ENCODE measurements around the gene CYTH4.
"Not testable (repeated sequence)": the region's sequence is repeated elsewhere in the genome, so short reads cannot be mapped to it uniquely, and the experiment has no call there.

Gene CYTH4

GRCh38 chr22:37312549-37313183, 30.4 kb downstream of the CYTH4 start:
- DNase-seq = no peak

GRCh38 chr22:37313376-37314314, 31.3 kb downstream of the CYTH4 start:
- no peak for DNase-seq

- no peak for DNase-seq
Measured at GRCh38 chr22:37314315-37315074, 32.2 kb downstream of the CYTH4 start.

- no peak for DNase-seq
Measured at GRCh38 chr22:37316405-37316804, 34.1 kb downstream of the CYTH4 start.

- no peak for DNase-seq
Measured at GRCh38 chr22:37316875-37317371, 34.6 kb downstream of the CYTH4 start.

GRCh38 chr22:37317698-37318210, 35.4 kb downstream of the CYTH4 start:
- no peak for DNase-seq

- DNase-seq = no peak
Measured at GRCh38 chr22:37318364-37319109, 36.2 kb downstream of the CYTH4 start.

- no peak for DNase-seq
Measured at GRCh38 chr22:37319469-37319868, 37.2 kb downstream of the CYTH4 start.

GRCh38 chr22:37320726-37321677, 38.7 kb downstream of the CYTH4 start:
- no peak for DNase-seq

- DNase-seq = no peak
Measured at GRCh38 chr22:37324340-37325038, 42.2 kb downstream of the CYTH4 start.

GRCh38 chr22:37325039-37325395, 42.7 kb downstream of the CYTH4 start:
- DNase-seq = no peak

GRCh38 chr22:37326726-37327125, 44.4 kb downstream of the CYTH4 start:
- no peak for DNase-seq

GRCh38 chr22:37328017-37328416, 45.7 kb downstream of the CYTH4 start:
- no peak for DNase-seq

GRCh38 chr22:37328538-37329237, 46.4 kb downstream of the CYTH4 start:
- DNase-seq = not testable (repeated sequence)

- no peak for DNase-seq
Measured at GRCh38 chr22:37329238-37330140, 47.2 kb downstream of the CYTH4 start.

GRCh38 chr22:37330200-37331033, 48.1 kb downstream of the CYTH4 start:
- DNase-seq = no peak

GRCh38 chr22:37331034-37331428, 48.7 kb downstream of the CYTH4 start:
- no peak for DNase-seq
